SK-N-MC (cell line): ENCODE results near the gene CALN1.
"Not testable (repeated sequence)": the region's sequence is repeated elsewhere in the genome, so short reads cannot be mapped to it uniquely, and the experiment has no call there.

Experiments
- DNase-seq: peaks from one replicate; pipeline ENCODE4 v3.0.0-alpha.2; 2011; ENCODE audit warnings: low read depth, low spot score
- H3K27ac ChIP-seq: fragments of 200-600 bp; sonication (generic); 2 replicates; pipeline ENCODE4 v1.5.1; 2016; ENCODE audit warnings: mixed run types
- H3K36me3 ChIP-seq: fragments of 200-600 bp; sonication (generic); 2 replicates; pipeline ENCODE4 v1.6.1; 2017; ENCODE audit warnings: antibody characterized with exemption, low read length, mixed read lengths; ENCODE audit not compliant: insufficient read depth
- H3K4me3 ChIP-seq: fragments of 200-600 bp; sonication (generic); 2 replicates; pipeline ENCODE4 v1.5.1; 2016
- H3K9ac ChIP-seq: fragments of 200-600 bp; sonication (generic); 2 replicates; pipeline ENCODE4 v1.8.0; 2017; ENCODE audit warnings: mixed run types, mixed read lengths; ENCODE audit not compliant: insufficient read length
- H3K9me3 ChIP-seq: fragments of 200-600 bp; sonication (generic); 2 replicates; pipeline ENCODE4 v1.6.1; 2017; ENCODE audit warnings: low read depth, mild to moderate bottlenecking, antibody characterized with exemption, low read length, moderate library complexity, mixed read lengths
- EZH2 ChIP-seq: fragments of 200-600 bp; sonication (generic); IDR thresholded peaks from one replicate; pipeline ENCODE4 v1.6.1; 2017; ENCODE audit warnings: antibody characterized with exemption
- FOXP2 ChIP-seq: optimal IDR thresholded peaks from 2 replicates; pipeline ENCODE3; 2011; ENCODE audit warnings: mild to moderate bottlenecking, moderate library complexity; ENCODE audit not compliant: insufficient read depth; ENCODE audit errors: extremely low read length, control extremely low read depth
- POLR2AphosphoS5 ChIP-seq: IDR thresholded peaks from 2 replicates; pipeline ENCODE4 v1.6.1; 2012; ENCODE audit warnings: mild to moderate bottlenecking, low read depth, low read length, borderline replicate concordance

The CALN1 gene

GRCh38 chr7:72230281-72230680 is 181.9 kb downstream of the CALN1 start:
- TF ChIP-seq POLR2AphosphoS5 (no peak), FOXP2 (no peak), EZH2 (no peak)
- DNase-seq = no peak
- Histone ChIP-seq H3K9me3 (no peaks in the 10 kb centered on the region), H3K36me3 (no peaks in the 10 kb centered on the region), H3K9ac (no peak overlapping the region), H3K27ac (no peak overlapping the region), H3K4me3 (no peak overlapping the region)

GRCh38 chr7:72223351-72223750 is 188.8 kb downstream of the CALN1 start:
- no peak for DNase-seq
- no peak for TF ChIP-seq POLR2AphosphoS5
- TF ChIP-seq FOXP2 = no peak
- no peak for TF ChIP-seq EZH2
- H3K36me3 ChIP-seq = no peaks in the 10 kb centered on the region

GRCh38 chr7:72222136-72222535 is 190.0 kb downstream of the CALN1 start:
- Histone ChIP-seq H3K36me3 (no peaks in the 10 kb centered on the region), H3K9me3 (no peaks in the 10 kb centered on the region), H3K9ac (no peak overlapping the region), H3K27ac (no peak overlapping the region), H3K4me3 (no peak overlapping the region)
- TF ChIP-seq EZH2 = no peak
- TF ChIP-seq FOXP2 = no peak
- TF ChIP-seq POLR2AphosphoS5 = no peak
- no peak for DNase-seq

More at GRCh38 chr7:72223351-72223750, 188.8 kb downstream of the CALN1 start:
- Histone ChIP-seq H3K9me3 (no peaks in the 10 kb centered on the region), H3K4me3 (no peak overlapping the region), H3K27ac (no peak overlapping the region), H3K9ac (no peak overlapping the region)

- Histone ChIP-seq H3K9me3 (no peaks in the 10 kb centered on the region), H3K36me3 (no peaks in the 10 kb centered on the region), H3K9ac (no peak overlapping the region), H3K4me3 (no peak overlapping the region), H3K27ac (no peak overlapping the region)
- DNase-seq = no peak
- TF ChIP-seq POLR2AphosphoS5 (no peak), FOXP2 (no peak), EZH2 (no peak)
Observed at GRCh38 chr7:72219500-72219899, 192.6 kb downstream of the CALN1 start.

GRCh38 chr7:72217151-72217550 is 195.0 kb downstream of the CALN1 start:
- TF ChIP-seq FOXP2 (no peak), POLR2AphosphoS5 (no peak), EZH2 (no peak)
- DNase-seq = no peak
- no peaks in the 10 kb centered on the region for H3K36me3 ChIP-seq
- H3K4me3 ChIP-seq = no peak overlapping the region
- H3K27ac ChIP-seq = no peak overlapping the region
- no peak overlapping the region for H3K9ac ChIP-seq
- H3K9me3 ChIP-seq = no peaks in the 10 kb centered on the region

GRCh38 chr7:72213769-72214168 is 198.4 kb downstream of the CALN1 start:
- no peaks in the 10 kb centered on the region for H3K9me3 ChIP-seq
- no peak overlapping the region for H3K27ac ChIP-seq
- no peak overlapping the region for H3K4me3 ChIP-seq
- no peak overlapping the region for H3K9ac ChIP-seq
- TF ChIP-seq FOXP2 (no peak), EZH2 (no peak), POLR2AphosphoS5 (no peak)
- H3K36me3 ChIP-seq = no peaks in the 10 kb centered on the region
- DNase-seq = no peak

- H3K27ac ChIP-seq = no peak overlapping the region
- no peak overlapping the region for H3K4me3 ChIP-seq
- no peak for DNase-seq
- no peaks in the 10 kb centered on the region for H3K9me3 ChIP-seq
- no peaks in the 10 kb centered on the region for H3K36me3 ChIP-seq
- TF ChIP-seq FOXP2 (no peak), EZH2 (no peak), POLR2AphosphoS5 (no peak)
- no peak overlapping the region for H3K9ac ChIP-seq
Observed at GRCh38 chr7:72213081-72213480, 199.1 kb downstream of the CALN1 start.

GRCh38 chr7:72211175-72211574 is 201.0 kb downstream of the CALN1 start:
- Histone ChIP-seq H3K9ac (no peak overlapping the region), H3K36me3 (no peaks in the 10 kb centered on the region), H3K4me3 (no peak overlapping the region), H3K9me3 (no peaks in the 10 kb centered on the region), H3K27ac (no peak overlapping the region)
- TF ChIP-seq EZH2 = no peak
- TF ChIP-seq FOXP2 = no peak
- no peak for TF ChIP-seq POLR2AphosphoS5
- DNase-seq = no peak

GRCh38 chr7:72209006-72209405 is 203.1 kb downstream of the CALN1 start:
- H3K9me3 ChIP-seq, H3K9ac ChIP-seq, H3K4me3 ChIP-seq, H3K36me3 ChIP-seq, DNase-seq, H3K27ac ChIP-seq: not testable (repeated sequence)

GRCh38 chr7:72196176-72196575 is 216.0 kb downstream of the CALN1 start:
- Histone ChIP-seq H3K27ac (no peak overlapping the region), H3K9me3 (no peaks in the 10 kb centered on the region), H3K9ac (no peak overlapping the region), H3K36me3 (no peaks in the 10 kb centered on the region), H3K4me3 (no peak overlapping the region)
- TF ChIP-seq EZH2 (no peak), FOXP2 (no peak), POLR2AphosphoS5 (no peak)
- no peak for DNase-seq
